CD14-positive monocyte (primary cell): ENCODE data around the gene LRIG1. TPM values are rescaled to one million over a fixed set of nuclear protein-coding genes. Genes with fewer than 3 reads are reported as not detected.
A peak's percentile ranks its signal among the peaks of the same experiment; 100 is the strongest.

Experiments used
- DNase-seq, 3 donors: peaks; one replicate each; pipeline ENCODE4 v3.0.0-alpha.2; 2011 to 2022
- H2AFZ ChIP-seq: 2 replicates; pipeline ENCODE4 v1.6.0; 2012; ENCODE audit warnings: mild to moderate bottlenecking, low read depth, low read length, inconsistent platforms; ENCODE audit not compliant: insufficient read depth, poor library complexity, severe bottlenecking
- H3K27ac ChIP-seq, 2 donors: 1 replicate in 1 of 2; 2 replicates in 1 of 2; pipeline ENCODE4 v1.5.1; 2012 to 2013; ENCODE audit warnings: low read length in 2 of 2, control low read depth in 1 of 2, inconsistent platforms in 1 of 2, low read depth in 1 of 2, mild to moderate bottlenecking in 1 of 2
- H3K27me3 ChIP-seq, 2 donors: one replicate each; pipeline versions ENCODE4 v1.6.0 to v1.6.1; 2011 to 2013; ENCODE audit warnings: low read length in 2 of 2; ENCODE audit not compliant: control insufficient read depth in 2 of 2, insufficient read depth in 2 of 2
- H3K36me3 ChIP-seq, 2 donors: replicated peaks in 1 of 2; 1 replicate in 1 of 2; 2 replicates in 1 of 2; pipeline versions ENCODE4 v1.5.1 to v1.6.1; 2012 to 2013; ENCODE audit warnings: low read length in 2 of 2, control low read depth in 1 of 2, inconsistent platforms in 1 of 2, mild to moderate bottlenecking in 1 of 2; ENCODE audit not compliant: insufficient read depth in 2 of 2, control insufficient read depth in 1 of 2
- H3K4me1 ChIP-seq, 2 donors: 1 replicate in 1 of 2; 2 replicates in 1 of 2; pipeline versions ENCODE4 v1.5.1 to v1.6.1; 2012 to 2013; ENCODE audit warnings: low read length in 2 of 2, control low read depth in 1 of 2, inconsistent platforms in 1 of 2, mild to moderate bottlenecking in 1 of 2, moderate library complexity in 1 of 2; ENCODE audit not compliant: insufficient read depth in 2 of 2, control insufficient read depth in 1 of 2
- H3K4me2 ChIP-seq: replicated peaks from 2 replicates; pipeline ENCODE3; 2012; ENCODE audit warnings: low read length, moderate library complexity, mild to moderate bottlenecking; ENCODE audit not compliant: poor library complexity, severe bottlenecking; ENCODE audit errors: extremely low read depth
- H3K4me3 ChIP-seq, 3 experiments: fragments of 200-600 bp in 1 of 3; sonication (generic) in 1 of 3; replicated peaks in 1 of 3; 1 replicate in 2 of 3; 2 replicates in 1 of 3; pipeline ENCODE4 v1.5.1; 2011 to 2013; ENCODE audit warnings: low read length in 3 of 3, mild to moderate bottlenecking in 3 of 3, control low read depth in 2 of 3, low read depth in 2 of 3, inconsistent platforms in 1 of 3, moderate library complexity in 1 of 3
- H3K79me2 ChIP-seq: 2 replicates; pipeline ENCODE4 v1.6.0; 2012; ENCODE audit warnings: mild to moderate bottlenecking, control low read depth, inconsistent platforms, low read length, moderate library complexity; ENCODE audit not compliant: insufficient read depth
- H3K9ac ChIP-seq: 2 replicates; pipeline ENCODE4 v1.6.0; 2017; ENCODE audit warnings: low read length, mild to moderate bottlenecking; ENCODE audit not compliant: insufficient read depth, poor library complexity, severe bottlenecking
- H3K9me3 ChIP-seq, 2 donors: replicated peaks in 1 of 2; 1 replicate in 1 of 2; 2 replicates in 1 of 2; pipeline versions ENCODE4 v1.5.1 to v1.6.1; 2012 to 2013; ENCODE audit warnings: low read length in 2 of 2, control low read depth in 1 of 2; ENCODE audit not compliant: control insufficient read depth in 1 of 2, insufficient read depth in 1 of 2
- H4K20me1 ChIP-seq: 2 replicates; pipeline ENCODE4 v1.6.0; 2012; ENCODE audit warnings: mild to moderate bottlenecking, low read length, control low read depth, moderate library complexity; ENCODE audit not compliant: insufficient read depth
- H3K27ac Mint-ChIP-seq, 7 donors: one replicate each; pipeline ENCODE4 v1.8.0; 2020; ENCODE audit warnings: mild to moderate bottlenecking in 7 of 7, mixed read lengths in 7 of 7, moderate library complexity in 6 of 7, inconsistent platforms in 2 of 7
- H3K27me3 Mint-ChIP-seq, 3 donors: one replicate each; pipeline ENCODE4 v1.8.0; 2021 to 2022; ENCODE audit warnings: low read depth in 3 of 3, mild to moderate bottlenecking in 3 of 3, mixed read lengths in 3 of 3, moderate library complexity in 3 of 3, inconsistent platforms in 1 of 3
- H3K36me3 Mint-ChIP-seq, 2 donors: one replicate each; pipeline ENCODE4 v1.8.0; 2020; ENCODE audit warnings: mixed read lengths in 2 of 2, inconsistent platforms in 1 of 2, mild to moderate bottlenecking in 1 of 2
- H3K4me1 Mint-ChIP-seq: one replicate; pipeline ENCODE4 v1.8.0; 2020; ENCODE audit warnings: mild to moderate bottlenecking, mixed read lengths
- H3K4me3 Mint-ChIP-seq, 2 donors: one replicate each; pipeline ENCODE4 v1.8.0; 2020; ENCODE audit warnings: mild to moderate bottlenecking in 2 of 2, mixed read lengths in 2 of 2, moderate library complexity in 1 of 2
- H3K9me3 Mint-ChIP-seq, 7 donors: one replicate each; pipeline ENCODE4 v1.8.0; 2020 to 2022; ENCODE audit warnings: mixed read lengths in 7 of 7, mild to moderate bottlenecking in 6 of 7, moderate library complexity in 6 of 7, inconsistent platforms in 2 of 7
- WGBS: methylation state at CpG from one replicate; pipeline ENCODE4 v1.1.5; 2013; ENCODE audit warnings: missing lambda C conversion rate; ENCODE audit not compliant: insufficient coverage; 5-methylcytosine and 5-hydroxymethylcytosine counted together
- intact Hi-C, 2 donors: fragments of 100-400 bp; cut with micrococcal nuclease; formaldehyde crosslinking; loops; one replicate each; pipeline versions ENCODE4 v1.15.0 to v1.15.1; 2023
- polyA plus RNA-seq, 3 donors: library from polyadenylated mRNA; depleted of rRNA in 1 of 3; unstranded in 2 of 3; stranded (reverse) in 1 of 3; fragments of 300-500 nt in 2 of 3; fragments of >200 nt in 1 of 3; fragmentation: Illumina TruSeq in 2 of 3; gene quantifications; 1 replicate in 2 of 3; 2 replicates in 1 of 3; pipeline ENCODE4 v1.2.3, GENCODE V29; 2012 to 2021
- TF ChIP-seq, protein P1 (sequence below): fragments of 200-600 bp; IDR thresholded peaks from one replicate; pipeline ENCODE4 v1.8.0; 2022; ENCODE audit warnings: antibody characterized with exemption, mild to moderate bottlenecking

LRIG1 gene
- polyA plus RNA-seq, 3 donors, result 0.82 to 1.9 (median 1.0) TPM

DNA sequence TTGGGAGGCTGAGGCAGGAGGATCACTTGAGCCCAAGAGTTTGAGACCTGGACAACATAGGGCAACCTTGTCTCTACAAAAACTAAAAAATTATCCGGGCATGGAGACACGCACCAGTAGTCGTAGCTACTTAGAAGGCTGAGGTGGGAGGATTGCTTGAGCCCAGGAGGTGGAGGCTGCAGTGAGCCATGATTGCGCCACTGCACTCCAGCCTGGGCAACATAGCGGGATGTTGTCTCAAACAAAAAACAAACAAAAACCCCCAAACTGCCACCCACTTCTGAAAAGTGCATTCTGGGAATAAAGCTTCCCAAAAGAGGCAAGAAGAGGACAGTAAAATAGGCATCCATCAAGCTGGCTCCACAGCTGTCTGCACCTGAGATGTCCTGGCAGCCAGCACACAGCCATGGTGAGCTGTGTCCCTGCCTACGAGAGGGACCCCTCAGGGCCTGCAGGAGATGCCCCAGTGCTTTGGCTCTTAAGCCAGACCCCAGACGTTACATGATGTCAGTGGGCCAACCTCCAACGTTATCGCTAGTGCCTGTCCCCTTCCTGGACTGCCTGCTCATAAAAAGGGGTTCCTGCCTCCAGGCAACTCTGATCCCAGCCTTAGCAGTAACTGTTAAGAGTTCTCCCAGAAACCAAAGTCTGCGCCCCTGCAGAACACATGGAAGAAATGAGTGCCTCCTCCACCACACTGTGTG, 101.1 kb downstream of the LRIG1 start:
- Mint-ChIP-seq H3K9me3 (peaks cover 0 to 3% (median 0%) of the 10 kb centered on the region in 7 donors), H3K36me3 (peaks cover under 1 to 6% of the 10 kb centered on the region in 2 donors), H3K4me3 (no peak overlapping the region), H3K27ac (no peak overlapping the region), H3K27me3 (peaks cover 0 to 2% (median 0%) of the 10 kb centered on the region in 3 donors), H3K4me1 (peaks cover 9% of the 10 kb centered on the region)
- TF ChIP-seq, protein P1, sequence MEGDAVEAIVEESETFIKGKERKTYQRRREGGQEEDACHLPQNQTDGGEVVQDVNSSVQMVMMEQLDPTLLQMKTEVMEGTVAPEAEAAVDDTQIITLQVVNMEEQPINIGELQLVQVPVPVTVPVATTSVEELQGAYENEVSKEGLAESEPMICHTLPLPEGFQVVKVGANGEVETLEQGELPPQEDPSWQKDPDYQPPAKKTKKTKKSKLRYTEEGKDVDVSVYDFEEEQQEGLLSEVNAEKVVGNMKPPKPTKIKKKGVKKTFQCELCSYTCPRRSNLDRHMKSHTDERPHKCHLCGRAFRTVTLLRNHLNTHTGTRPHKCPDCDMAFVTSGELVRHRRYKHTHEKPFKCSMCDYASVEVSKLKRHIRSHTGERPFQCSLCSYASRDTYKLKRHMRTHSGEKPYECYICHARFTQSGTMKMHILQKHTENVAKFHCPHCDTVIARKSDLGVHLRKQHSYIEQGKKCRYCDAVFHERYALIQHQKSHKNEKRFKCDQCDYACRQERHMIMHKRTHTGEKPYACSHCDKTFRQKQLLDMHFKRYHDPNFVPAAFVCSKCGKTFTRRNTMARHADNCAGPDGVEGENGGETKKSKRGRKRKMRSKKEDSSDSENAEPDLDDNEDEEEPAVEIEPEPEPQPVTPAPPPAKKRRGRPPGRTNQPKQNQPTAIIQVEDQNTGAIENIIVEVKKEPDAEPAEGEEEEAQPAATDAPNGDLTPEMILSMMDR, result no peak
- no peaks in the 10 kb centered on the region for H4K20me1 ChIP-seq
- intact Hi-C loops, result no loop called here
- H3K79me2 ChIP-seq, result no peaks in the 10 kb centered on the region
- H2AFZ ChIP-seq, result no peak overlapping the region
- H3K27me3 ChIP-seq, result no peaks in the 10 kb centered on the region
- WGBS, result 93% methylated on average over 4 of the region's 10 CpGs
- H3K27ac ChIP-seq, result no peak overlapping the region
- H3K4me3 ChIP-seq, result no peak overlapping the region
- no peak overlapping the region for H3K4me2 ChIP-seq
- no peak overlapping the region for H3K9ac ChIP-seq
- H3K36me3 ChIP-seq, result no peaks in the 10 kb centered on the region
- DNase-seq, result no peak
- H3K9me3 ChIP-seq, result no peaks in the 10 kb centered on the region
- peaks cover 8 to 11% of the 10 kb centered on the region in 2 donors for H3K4me1 ChIP-seq

DNA sequence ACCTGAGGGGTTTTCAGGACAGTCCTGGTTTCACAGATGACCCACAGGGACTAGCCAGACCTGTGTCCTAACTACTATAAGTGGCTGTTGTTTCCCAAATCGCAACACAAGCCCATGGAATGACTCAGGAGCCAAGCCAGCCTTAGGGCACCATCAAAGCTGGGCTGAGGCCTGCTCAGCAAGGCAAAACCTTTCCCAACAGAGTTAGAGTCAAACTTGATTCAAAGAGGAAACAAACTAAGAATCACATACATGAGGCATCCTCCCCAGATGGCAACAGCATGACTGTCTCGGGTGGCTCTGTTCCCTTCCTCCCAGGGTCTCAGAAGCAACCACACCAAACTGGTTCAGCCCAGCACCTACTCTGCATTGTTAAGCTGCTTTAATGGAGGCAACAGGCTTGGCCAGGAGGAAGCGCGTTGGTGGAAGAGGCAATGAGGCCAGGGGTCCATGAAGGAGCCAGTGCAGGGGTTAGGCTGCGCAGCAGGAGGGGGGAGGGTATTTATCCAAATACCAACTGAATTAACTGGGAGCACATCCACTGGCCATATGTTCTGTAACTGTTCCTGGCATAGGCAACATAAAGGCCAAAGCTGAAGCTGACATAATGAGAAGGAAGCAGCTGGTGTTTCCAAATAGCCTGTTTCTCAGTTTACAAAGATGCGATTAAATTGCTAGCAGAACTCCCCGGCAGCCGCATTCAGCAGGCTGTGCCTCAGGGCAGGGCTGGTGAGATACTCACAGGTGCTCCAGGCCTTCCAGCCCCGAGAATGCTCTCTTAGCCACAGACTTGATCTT, 102.4 kb downstream of the LRIG1 start:
- Mint-ChIP-seq H3K4me3 (no peak overlapping the region), H3K27ac (peak overlapping the region in 6 of 7 donors; percentile 33 to 82 (median 68)), H3K9me3 (peaks cover 0 to 3% (median 0%) of the 10 kb centered on the region in 7 donors), H3K27me3 (peaks cover 0 to 2% (median 0%) of the 10 kb centered on the region in 3 donors), H3K36me3 (peaks cover 5 to 6% of the 10 kb centered on the region in 2 donors), H3K4me1 (peaks cover 9% of the 10 kb centered on the region)
- H3K9me3 ChIP-seq, result no peaks in the 10 kb centered on the region
- H4K20me1 ChIP-seq, result no peaks in the 10 kb centered on the region
- WGBS, result 97% methylated on average over 9 of the region's 9 CpGs
- no peak overlapping the region for H2AFZ ChIP-seq
- H3K4me1 ChIP-seq, result peaks cover 8 to 11% of the 10 kb centered on the region in 2 donors
- H3K4me3 ChIP-seq, result no peak overlapping the region
- intact Hi-C loops, result no loop called here
- TF ChIP-seq, protein P1, result no peak
- H3K36me3 ChIP-seq, result no peaks in the 10 kb centered on the region
- DNase-seq, result peak in 1 of 3 donors; percentile 18
- H3K27ac ChIP-seq, result peak overlapping the region in 1 of 2 donors; percentile 63
- H3K4me2 ChIP-seq, result no peak overlapping the region
- no peaks in the 10 kb centered on the region for H3K27me3 ChIP-seq
- no peak overlapping the region for H3K9ac ChIP-seq
- H3K79me2 ChIP-seq, result no peaks in the 10 kb centered on the region
